ENCODE results near the gene FXYD6. TPM values are rescaled to one million over a fixed set of nuclear protein-coding genes. Genes with fewer than 3 reads are reported as not detected.

The FXYD6 gene
- total and polyA plus RNA-seq, 7 experiments from 2014 or later, result 0.10 to 5.4 (median 0.98) TPM; not detected in 4

DNA sequence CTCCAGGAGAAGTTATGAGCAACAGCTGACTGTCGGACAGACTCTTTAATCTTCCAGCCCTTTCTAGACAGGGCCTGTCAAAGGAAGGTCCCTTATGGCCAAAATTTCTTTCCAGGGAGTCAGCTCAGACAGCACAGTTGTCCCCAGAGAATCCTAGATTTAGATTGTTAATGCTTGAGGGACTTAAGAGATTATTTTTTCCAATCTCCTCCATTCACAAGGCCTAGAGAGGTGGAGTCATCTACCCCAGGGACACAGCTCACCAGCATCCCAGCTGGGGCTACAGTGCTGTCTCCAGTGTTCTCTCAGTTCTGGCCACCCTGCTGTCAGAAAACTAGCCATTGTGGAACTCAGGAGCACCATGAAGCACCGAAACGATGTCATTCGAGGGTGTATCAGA is 87.2 kb downstream of the FXYD6 start:
- Mint-ChIP-seq H3K4me3 (no peak overlapping the region), H3K27me3 (peaks cover 27 to 64% (median 45%) of the 10 kb centered on the region in 5 donors), H3K27ac (no peak overlapping the region), H3K4me1 (peaks cover 0 to 6% (median 0%) of the 10 kb centered on the region in 7 donors), H3K36me3 (no peaks in the 10 kb centered on the region), H3K9me3 (no peaks in the 10 kb centered on the region)
- ChIA-PET CTCF (interaction anchor here (1.3 to 1.4 kb wide), 2 partner anchors 158 to 382 kb away, joined by 4 read pairs; no protein-coding TSS in a partner anchor), POLR2A (no interaction called here)
- Histone ChIP-seq H3K27me3 (ENCODE audit: control insufficient read depth in 2 of 2, insufficient read depth in 2 of 2, low read length in 2 of 2) (peaks cover 16 to 17% of the 10 kb centered on the region in 2 donors), H3K27ac (ENCODE audit: low read depth, low read length) (no peak overlapping the region), H3K4me3 (ENCODE audit: low read length) (no peak overlapping the region), H3K36me3 (ENCODE audit: control insufficient read depth in 2 of 3, insufficient read depth in 3 of 3, low read length in 3 of 3) (no peaks in the 10 kb centered on the region), H3K4me1 (ENCODE audit: control insufficient read depth in 2 of 2, insufficient read depth in 2 of 2, low read length in 2 of 2) (no peaks in the 10 kb centered on the region), H3K9me3 (ENCODE audit: control insufficient read depth in 2 of 3, low read length in 3 of 3) (no peaks in the 10 kb centered on the region)
- ATAC-seq (no peak), DNase-seq (no peak)
- intact Hi-C loops (cut with micrococcal nuclease), result no loop called here

Other genes with a start within 250 kb of the FXYD6 start
- 1 to 10 TPM in 1 of 5 experiments, under 1 TPM in 4; 0.17 to 1.3 (median 0.60) TPM for gene DSCAML1, start 79.4 kb downstream of the FXYD6 start, total RNA-seq
- not detected for gene DSCAML1, start 79.4 kb downstream of the FXYD6 start, polyA plus RNA-seq
- gene FXYD2, start 51.9 kb downstream of the FXYD6 start, total RNA-seq, result 1 to 10 TPM; 3.1 to 6.7 (median 4.4) TPM
- 10 to 100 TPM; 11.2 to 25.6 TPM for gene FXYD2, start 51.9 kb downstream of the FXYD6 start, polyA plus RNA-seq
- 1 to 10 TPM; 2.4 to 4.1 (median 3.1) TPM for gene TMPRSS13, start 52.7 kb upstream of the FXYD6 start, total RNA-seq
- gene TMPRSS13, start 52.7 kb upstream of the FXYD6 start, polyA plus RNA-seq, result under 1 TPM; 0.47 to 0.66 TPM
- gene IL10RA, start 109.7 kb upstream of the FXYD6 start, total RNA-seq, result 100 to 1,000 TPM; 154 to 300 (median 184) TPM
- 100 to 1,000 TPM in 1 of 2 donors, 10 to 100 TPM in 1; 85.2 to 163 TPM for gene IL10RA, start 109.7 kb upstream of the FXYD6 start, polyA plus RNA-seq
- gene TMPRSS4, start 200.4 kb upstream of the FXYD6 start, total RNA-seq, result not detected
- gene TMPRSS4, start 200.4 kb upstream of the FXYD6 start, polyA plus RNA-seq, result not detected
- gene SMIM35, start 210.3 kb upstream of the FXYD6 start, total RNA-seq, result under 1 TPM in 3 of 5 experiments, not detected in 2; 0.11 to 0.60 (median 0.37) TPM
- gene SMIM35, start 210.3 kb upstream of the FXYD6 start, polyA plus RNA-seq, result under 1 TPM in 1 of 2 donors, not detected in 1; 0.18 TPM

All from naive thymus-derived CD4-positive, alpha-beta T cell (primary cell).